HG02610 (cell line): ENCODE measurements around the gene STC2.
"Not testable (repeated sequence)": the region's sequence is repeated elsewhere in the genome, so short reads cannot be mapped to it uniquely, and the experiment has no call there.

ENCODE experiments used
- ATAC-seq: cut with Tn5 transposase; IDR thresholded peaks from one replicate; pipeline ENCODE4 v1.9.1; 2021; ENCODE audit warnings: mild to moderate bottlenecking, moderate library complexity; ENCODE audit not compliant: unreplicated experiment

STC2 gene

GRCh38 chr5:173327948-173328843 is at the start of gene STC2:
STC2 (minus strand) TSS chr5:173328414; CDS start chr5:173328193, 221 bp downstream.
- ATAC-seq = peak; percentile 58

- ATAC-seq = no peak
These were observed 43.2 kb upstream of the STC2 start for GRCh38 chr5:173371400-173371799.

- ATAC-seq = not testable (repeated sequence)
These were observed 35.2 kb upstream of the STC2 start for GRCh38 chr5:173363406-173363805.

GRCh38 chr5:173355561-173355960 is 27.3 kb upstream of the STC2 start:
- no peak for ATAC-seq

GRCh38 chr5:173354645-173355044 is 26.4 kb upstream of the STC2 start:
- no peak for ATAC-seq

GRCh38 chr5:173352366-173353349 is 24.4 kb upstream of the STC2 start:
- no peak for ATAC-seq

GRCh38 chr5:173342813-173343755 is 14.9 kb upstream of the STC2 start:
- no peak for ATAC-seq

- ATAC-seq = no peak
These were observed 13.8 kb upstream of the STC2 start for GRCh38 chr5:173341961-173342430.

- ATAC-seq = no peak
These were observed 12.8 kb upstream of the STC2 start for GRCh38 chr5:173340984-173341383.

GRCh38 chr5:173340451-173340850 is 12.2 kb upstream of the STC2 start:
- no peak for ATAC-seq

GRCh38 chr5:173339286-173339685 is 11.1 kb upstream of the STC2 start:
- no peak for ATAC-seq

GRCh38 chr5:173338380-173339015 is 10.3 kb upstream of the STC2 start:
- no peak for ATAC-seq

- ATAC-seq = no peak
These were observed 6.6 kb upstream of the STC2 start for GRCh38 chr5:173334808-173335207.

GRCh38 chr5:173333925-173334661 is 5.9 kb upstream of the STC2 start:
- ATAC-seq = no peak

GRCh38 chr5:173331956-173332479 is 3.8 kb upstream of the STC2 start:
- peak; percentile 75 for ATAC-seq

GRCh38 chr5:173331287-173331686 is 3.1 kb upstream of the STC2 start:
- ATAC-seq = no peak

GRCh38 chr5:173330338-173331206 is 2.4 kb upstream of the STC2 start:
- ATAC-seq = no peak
